B cell (primary cell): ENCODE results near the gene UNC5B. TPM values are rescaled to one million over a fixed set of nuclear protein-coding genes. Genes with fewer than 3 reads are reported as not detected.

ENCODE experiments used
- ATAC-seq: fragments of 200-7000 bp; cut with Tn5 transposase; one replicate; pipeline ENCODE4 v1.10.0; 2021; ENCODE audit warnings: low read depth, mild to moderate bottlenecking, moderate number of reproducible peaks, moderate library complexity
- CTCF ChIA-PET: fragments of 350-600 bp; sonication (Branson Sonifier 250); formaldehyde crosslinking; loops from one replicate; lab custom pipeline; 2021; ENCODE audit warnings: antibody characterized with exemption, inconsistent platforms; lab: Charles Lee
- POLR2A ChIA-PET: fragments of 350-600 bp; sonication (Branson Sonifier 250); formaldehyde crosslinking; loops from one replicate; lab custom pipeline; 2021; ENCODE audit warnings: antibody characterized with exemption; lab: Charles Lee
- DNase-seq: peaks from one replicate; pipeline ENCODE4 v3.0.0; 2013
- H2AFZ ChIP-seq: 2 replicates; pipeline ENCODE4 v1.6.1; 2012; ENCODE audit warnings: mild to moderate bottlenecking, low read depth, low read length; ENCODE audit not compliant: insufficient read depth, poor library complexity, severe bottlenecking
- H3K27ac ChIP-seq, 2 donors: 1 replicate in 1 of 2; 2 replicates in 1 of 2; pipeline ENCODE4 v1.5.1; 2012 to 2013; ENCODE audit warnings: low read length in 2 of 2, mild to moderate bottlenecking in 2 of 2, moderate library complexity in 1 of 2
- H3K27me3 ChIP-seq, 4 experiments: fragments of 200-600 bp in 1 of 4; sonication (generic) in 1 of 4; replicated peaks in 1 of 4; 1 replicate in 2 of 4; 2 replicates in 2 of 4; pipeline versions ENCODE4 v1.6.1 to v1.7.0; 2013 to 2016; ENCODE audit warnings: low read length in 3 of 4, mild to moderate bottlenecking in 2 of 4, mixed read lengths in 1 of 4, moderate library complexity in 1 of 4; ENCODE audit not compliant: insufficient read depth in 4 of 4, control insufficient read depth in 3 of 4; ENCODE audit errors: control extremely low read depth in 1 of 4
- H3K36me3 ChIP-seq, 2 experiments: replicated peaks in 1 of 2; 1 replicate in 1 of 2; 2 replicates in 1 of 2; pipeline versions ENCODE4 v1.6.1 to v1.7.1; 2013; ENCODE audit warnings: low read length in 1 of 2; ENCODE audit not compliant: insufficient read depth in 2 of 2, control insufficient read depth in 1 of 2; ENCODE audit errors: control extremely low read depth in 1 of 2, extremely low read depth in 1 of 2
- H3K4me1 ChIP-seq, 2 donors: fragments of 200-600 bp in 1 of 2; sonication (generic) in 1 of 2; 1 replicate in 1 of 2; 2 replicates in 1 of 2; pipeline versions ENCODE4 v1.5.1 to v1.6.1; 2013 to 2017; ENCODE audit warnings: low read length in 2 of 2; ENCODE audit not compliant: control insufficient read depth in 2 of 2, insufficient read depth in 2 of 2
- H3K4me2 ChIP-seq: replicated peaks from 2 replicates; pipeline ENCODE3; 2012; ENCODE audit warnings: mild to moderate bottlenecking, low read depth, low read length; ENCODE audit not compliant: poor library complexity, severe bottlenecking
- H3K4me3 ChIP-seq, 5 experiments: fragments of 200-600 bp in 1 of 5; sonication (generic) in 1 of 5; 1 replicate in 3 of 5; 2 replicates in 2 of 5; pipeline versions ENCODE4 v1.5.1 to v1.7.0; 2011 to 2016; ENCODE audit warnings: low read length in 4 of 5, mild to moderate bottlenecking in 4 of 5, low read depth in 2 of 5, control low read depth in 1 of 5, moderate library complexity in 1 of 5; ENCODE audit not compliant: insufficient read depth in 1 of 5; ENCODE audit errors: control extremely low read depth in 1 of 5, extremely low read depth in 1 of 5
- H3K79me2 ChIP-seq: fragments of 200-600 bp; sonication (generic); one replicate; pipeline ENCODE4 v1.6.0; 2016; ENCODE audit warnings: low read length; ENCODE audit not compliant: control insufficient read depth, insufficient read depth
- H3K9ac ChIP-seq: fragments of 200-600 bp; sonication (generic); 2 replicates; pipeline ENCODE4 v1.6.1; 2017; ENCODE audit warnings: mild to moderate bottlenecking, low read length, moderate library complexity
- H3K9me3 ChIP-seq, 3 donors: one replicate each; pipeline versions ENCODE4 v1.6.1 to v1.7.1; 2013; ENCODE audit warnings: low read length in 2 of 3; ENCODE audit not compliant: control insufficient read depth in 2 of 3, insufficient read depth in 1 of 3; ENCODE audit errors: control extremely low read depth in 1 of 3
- H4K20me1 ChIP-seq: 2 replicates; pipeline ENCODE4 v1.6.0; 2012; ENCODE audit warnings: mild to moderate bottlenecking, low read length; ENCODE audit not compliant: insufficient read depth, control insufficient read depth, poor library complexity, severe bottlenecking
- H3K27ac Mint-ChIP-seq: one replicate; pipeline ENCODE4 v1.8.0; 2021; ENCODE audit warnings: mixed read lengths
- H3K27me3 Mint-ChIP-seq: one replicate; pipeline ENCODE4 v1.8.0; 2021; ENCODE audit warnings: mixed read lengths
- H3K4me1 Mint-ChIP-seq: one replicate; pipeline ENCODE4 v1.8.0; 2021; ENCODE audit warnings: mixed read lengths
- H3K4me3 Mint-ChIP-seq: one replicate; pipeline ENCODE4 v1.8.0; 2021; ENCODE audit warnings: mixed read lengths
- H3K9me3 Mint-ChIP-seq: one replicate; pipeline ENCODE4 v1.8.0; 2022; ENCODE audit warnings: mixed read lengths; ENCODE audit not compliant: insufficient read depth
- CTCF ChIP-seq: fragments of 200-600 bp; IDR thresholded peaks from one replicate; pipeline ENCODE4 v1.8.0; 2022; ENCODE audit warnings: antibody characterized with exemption, mild to moderate bottlenecking
- EZH2 ChIP-seq: IDR thresholded peaks from 2 replicates; pipeline ENCODE4 v1.6.1; 2012; ENCODE audit warnings: borderline replicate concordance, low read depth, mild to moderate bottlenecking, moderate library complexity, low read length; ENCODE audit not compliant: insufficient read depth, poor library complexity, severe bottlenecking
- WGBS: methylation state at CpG from one replicate; pipeline ENCODE4 v1.1.5; 2013; ENCODE audit warnings: missing lambda C conversion rate; ENCODE audit not compliant: insufficient coverage; 5-methylcytosine and 5-hydroxymethylcytosine counted together
- intact Hi-C: fragments of 100-400 bp; cut with micrococcal nuclease; formaldehyde crosslinking; loops from one replicate; pipeline ENCODE4 v1.10.0; 2022
- polyA plus RNA-seq: library from polyadenylated mRNA; depleted of rRNA; stranded (reverse); fragments of >200 nt; gene quantifications from 2 replicates; pipeline ENCODE4 v1.2.3, GENCODE V29; 2012
- total RNA-seq, 2 donors: library from RNA; stranded (reverse); fragments of 120-200 nt in 1 of 2; gene quantifications; 1 replicate in 1 of 2; 2 replicates in 1 of 2; pipeline versions ENCODE4 v1.2.3 to v1.2.4, GENCODE V29; 2013 to 2022

Gene UNC5B
- total and polyA plus RNA-seq, 2 donors (not counting 1 experiment from before 2014, with no cell fraction given), result not detected

GRCh38 chr10:71233482-71233892, 21.1 kb downstream of the UNC5B start:
- H3K4me3 ChIP-seq, result no peak overlapping the region
- no peaks in the 10 kb centered on the region for H3K36me3 ChIP-seq
- no peak overlapping the region for H2AFZ ChIP-seq
- no peak overlapping the region for H3K4me3 Mint-ChIP-seq
- intact Hi-C loops, result no loop called here
- H3K27me3 Mint-ChIP-seq, result peaks cover 6% of the 10 kb centered on the region
- DNase-seq (no peak), ATAC-seq (no peak)
- ChIA-PET CTCF (no interaction called here), POLR2A (no interaction called here)
- H3K4me2 ChIP-seq, result no peak overlapping the region
- H3K27ac ChIP-seq, result no peak overlapping the region
- H3K9ac ChIP-seq, result no peak overlapping the region
- no peaks in the 10 kb centered on the region for H3K4me1 ChIP-seq
- H3K9me3 ChIP-seq, result no peaks in the 10 kb centered on the region
- H3K79me2 ChIP-seq, result no peaks in the 10 kb centered on the region
- no peak overlapping the region for H3K27ac Mint-ChIP-seq
- no peaks in the 10 kb centered on the region for H4K20me1 ChIP-seq
- no peaks in the 10 kb centered on the region for H3K27me3 ChIP-seq
- WGBS, result 89% methylated on average over 3 of the region's 3 CpGs
- no peak for TF ChIP-seq CTCF
- TF ChIP-seq EZH2, result no peak
- H3K4me1 Mint-ChIP-seq, result no peaks in the 10 kb centered on the region
- no peaks in the 10 kb centered on the region for H3K9me3 Mint-ChIP-seq

- no peaks in the 10 kb centered on the region for H3K4me1 ChIP-seq
- no peaks in the 10 kb centered on the region for H3K79me2 ChIP-seq
- WGBS, result 78% methylated on average over 7 of the region's 10 CpGs
- CTCF ChIA-PET, result no interaction called here
- H3K27me3 ChIP-seq, result no peaks in the 10 kb centered on the region
- H3K9me3 ChIP-seq, result no peaks in the 10 kb centered on the region
- intact Hi-C loops, result no loop called here
- no peak overlapping the region for H3K27ac ChIP-seq
- H3K36me3 ChIP-seq, result no peaks in the 10 kb centered on the region
- H3K4me3 ChIP-seq, result no peak overlapping the region
- Mint-ChIP-seq H3K27ac (no peak overlapping the region), H3K4me3 (no peak overlapping the region), H3K4me1 (no peaks in the 10 kb centered on the region), H3K9me3 (no peaks in the 10 kb centered on the region), H3K27me3 (peaks cover 6% of the 10 kb centered on the region)
- H4K20me1 ChIP-seq, result no peaks in the 10 kb centered on the region
- no peak for TF ChIP-seq CTCF
- TF ChIP-seq EZH2, result no peak
- no peak for DNase-seq
- H2AFZ ChIP-seq, result no peak overlapping the region
- no peak overlapping the region for H3K4me2 ChIP-seq
- no peak overlapping the region for H3K9ac ChIP-seq
- POLR2A ChIA-PET, result no interaction called here
- ATAC-seq, result no peak
Measured at GRCh38 chr10:71234004-71234894, 21.9 kb downstream of the UNC5B start.
